ENCODE data around the gene RNF135.
"Not testable (repeated sequence)": the region's sequence is repeated elsewhere in the genome, so short reads cannot be mapped to it uniquely, and the experiment has no call there.

Gene RNF135

GRCh38 chr17:30956764-30957374 is 14.0 kb upstream of the RNF135 start:
- H3K4me3 ChIP-seq (ENCODE audit: low read length): no peak overlapping the region
- no peaks in the 10 kb centered on the region for H3K27me3 ChIP-seq (ENCODE audit: control insufficient read depth, insufficient read depth, low read length)
- H3K9me3 ChIP-seq (ENCODE audit: control insufficient read depth, insufficient read depth, low read length): no peaks in the 10 kb centered on the region
- no CpG with 5 or more reads among the region's 8 CpGs for WGBS (ENCODE audit: insufficient coverage, insufficient read length)
- H3K27ac ChIP-seq (ENCODE audit: low read length): no peak overlapping the region
- no peaks in the 10 kb centered on the region for H3K36me3 ChIP-seq (ENCODE audit: control insufficient read depth, insufficient read depth, low read length)
- peaks cover 2% of the 10 kb centered on the region; the same call in 1 of the 2 replicates for H3K4me1 ChIP-seq (ENCODE audit: control insufficient read depth, insufficient read depth, low read length)
- DNase-seq (ENCODE audit: low read depth, low spot score): no peak

DNA sequence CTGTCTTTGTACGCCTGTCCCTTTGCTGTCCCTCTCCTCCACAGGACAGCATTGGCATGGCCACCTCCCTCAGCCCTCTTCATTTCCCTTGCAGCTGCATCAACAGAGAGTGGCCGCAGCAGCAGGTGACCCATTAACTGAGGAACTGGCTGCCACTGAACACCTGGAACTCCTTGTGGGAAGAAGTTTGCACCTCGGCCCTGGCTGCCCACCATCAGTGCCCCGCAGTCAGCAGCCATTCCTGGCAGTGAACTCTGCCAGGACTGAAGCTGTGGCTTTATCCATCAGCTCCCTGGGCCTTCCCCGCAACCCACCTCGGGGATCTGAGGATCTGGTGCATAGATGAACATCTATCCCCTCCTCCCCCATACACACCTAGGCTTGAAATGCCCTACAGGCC is 13.1 kb upstream of the RNF135 start:
- no peaks in the 10 kb centered on the region for H3K36me3 ChIP-seq (ENCODE audit: control insufficient read depth, insufficient read depth, low read length)
- no peak overlapping the region for H3K4me3 ChIP-seq (ENCODE audit: low read length)
- H3K4me1 ChIP-seq (ENCODE audit: control insufficient read depth, insufficient read depth, low read length): peaks cover 2% of the 10 kb centered on the region; the same call in 1 of the 2 replicates
- H3K27ac ChIP-seq (ENCODE audit: low read length): no peak overlapping the region
- no peaks in the 10 kb centered on the region for H3K9me3 ChIP-seq (ENCODE audit: control insufficient read depth, insufficient read depth, low read length)
- no peaks in the 10 kb centered on the region for H3K27me3 ChIP-seq (ENCODE audit: control insufficient read depth, insufficient read depth, low read length)
- no peak for DNase-seq (ENCODE audit: low read depth, low spot score)
- whole genome bisulfite sequencing (ENCODE audit: insufficient coverage, insufficient read length): no CpG with 5 or more reads among the region's 6 CpGs

- H3K36me3 ChIP-seq (ENCODE audit: control insufficient read depth, insufficient read depth, low read length): no peaks in the 10 kb centered on the region
- peaks cover 2% of the 10 kb centered on the region; the same call in 1 of the 2 replicates for H3K4me1 ChIP-seq (ENCODE audit: control insufficient read depth, insufficient read depth, low read length)
- H3K27ac ChIP-seq (ENCODE audit: low read length): no peak overlapping the region
- DNase-seq (ENCODE audit: low read depth, low spot score): no peak
- H3K9me3 ChIP-seq (ENCODE audit: control insufficient read depth, insufficient read depth, low read length): no peaks in the 10 kb centered on the region
- H3K4me3 ChIP-seq (ENCODE audit: low read length): no peak overlapping the region
- no peaks in the 10 kb centered on the region for H3K27me3 ChIP-seq (ENCODE audit: control insufficient read depth, insufficient read depth, low read length)
- WGBS (ENCODE audit: insufficient coverage, insufficient read length): no CpG with 5 or more reads among the region's 7 CpGs
Measured at GRCh38 chr17:30958187-30958586, 12.7 kb upstream of the RNF135 start.

DNA sequence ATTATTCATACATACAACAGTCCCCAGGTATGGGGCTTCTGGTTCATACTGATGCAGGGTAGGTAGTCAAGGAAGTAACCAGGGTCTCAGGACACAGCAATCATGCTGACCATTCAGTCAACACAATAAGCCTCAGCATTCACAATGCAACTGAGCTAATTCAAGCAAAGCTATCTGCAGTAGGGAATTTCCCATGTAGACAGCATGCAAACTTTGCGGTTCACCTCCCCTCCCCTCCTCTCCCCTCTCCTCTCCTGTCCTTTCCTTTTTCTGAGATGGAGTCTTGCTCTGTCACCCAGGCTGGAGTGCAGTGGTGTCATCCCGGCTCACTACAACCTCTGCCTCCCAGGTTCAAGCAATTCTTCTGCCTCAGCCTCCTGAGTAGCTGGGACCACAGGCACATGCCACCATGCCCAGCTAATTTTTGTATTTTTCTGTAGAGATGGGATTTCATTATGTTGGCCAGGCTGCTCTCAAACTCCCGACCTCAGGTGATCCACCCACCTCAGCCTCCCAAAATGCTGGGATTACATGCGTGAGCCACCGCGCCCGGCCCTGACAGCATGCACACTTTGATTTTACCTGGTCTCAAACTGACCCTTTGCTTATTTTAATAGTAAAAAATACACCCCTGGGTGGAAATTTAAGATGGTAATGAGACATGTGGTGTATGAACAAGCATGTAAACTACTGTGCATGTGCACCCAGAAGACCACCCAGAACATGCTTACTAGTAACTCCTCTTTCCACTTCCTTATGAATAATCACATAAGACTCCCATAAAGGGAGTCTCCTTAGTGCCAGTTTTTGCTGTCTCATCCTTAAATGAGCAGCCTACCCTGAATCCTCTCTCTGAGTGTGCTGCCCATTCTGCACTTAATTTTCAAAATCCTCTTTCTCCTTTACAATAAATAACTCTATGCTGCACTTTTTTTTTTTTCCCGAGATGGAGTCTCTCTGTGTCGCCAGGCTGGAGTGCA is 9.3 kb upstream of the RNF135 start:
- Histone ChIP-seq H3K4me3 (ENCODE audit: low read length) (no peak overlapping the region), H3K4me1 (ENCODE audit: control insufficient read depth, insufficient read depth, low read length) (peaks cover 2% of the 10 kb centered on the region; the same call in 1 of the 2 replicates), H3K27me3 (ENCODE audit: control insufficient read depth, insufficient read depth, low read length) (no peaks in the 10 kb centered on the region), H3K27ac (ENCODE audit: low read length) (no peak overlapping the region), H3K36me3 (ENCODE audit: control insufficient read depth, insufficient read depth, low read length) (no peaks in the 10 kb centered on the region), H3K9me3 (ENCODE audit: control insufficient read depth, insufficient read depth, low read length) (no peaks in the 10 kb centered on the region)
- DNase-seq (ENCODE audit: low read depth, low spot score): no peak
- no CpG with 5 or more reads among the region's 9 CpGs for WGBS (ENCODE audit: insufficient coverage, insufficient read length)

DNA sequence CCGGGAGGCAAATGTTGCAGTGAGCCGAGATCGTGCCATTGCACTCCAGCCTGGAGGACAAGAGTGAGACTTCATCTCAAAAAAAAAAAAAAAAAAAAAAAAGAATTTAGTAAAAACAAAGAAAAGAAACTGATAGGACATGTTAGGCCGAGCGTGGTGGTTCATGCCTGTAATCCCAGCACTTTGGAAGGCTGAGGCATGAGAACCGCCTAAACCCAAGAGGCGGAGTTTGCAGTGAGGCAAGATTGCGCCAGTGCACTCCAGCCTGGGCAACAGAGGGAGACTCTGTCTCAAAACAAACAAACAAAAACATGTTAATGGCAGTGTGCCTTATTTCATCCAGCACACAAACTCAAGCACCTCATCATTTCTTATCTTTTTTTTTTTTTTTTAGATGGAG is 6.5 kb upstream of the RNF135 start:
- H3K36me3 ChIP-seq (ENCODE audit: control insufficient read depth, insufficient read depth, low read length); H3K27me3 ChIP-seq (ENCODE audit: control insufficient read depth, insufficient read depth, low read length); DNase-seq (ENCODE audit: low read depth, low spot score); H3K9me3 ChIP-seq (ENCODE audit: control insufficient read depth, insufficient read depth, low read length); H3K4me1 ChIP-seq (ENCODE audit: control insufficient read depth, insufficient read depth, low read length); H3K27ac ChIP-seq (ENCODE audit: low read length); H3K4me3 ChIP-seq (ENCODE audit: low read length): not testable (repeated sequence)
- WGBS (ENCODE audit: insufficient coverage, insufficient read length): no CpG with 5 or more reads among the region's 8 CpGs

- H3K27me3 ChIP-seq (ENCODE audit: control insufficient read depth, insufficient read depth, low read length): no peaks in the 10 kb centered on the region
- no peaks in the 10 kb centered on the region for H3K36me3 ChIP-seq (ENCODE audit: control insufficient read depth, insufficient read depth, low read length)
- no CpG with 5 or more reads among the region's 5 CpGs for WGBS (ENCODE audit: insufficient coverage, insufficient read length)
- no peak for DNase-seq (ENCODE audit: low read depth, low spot score)
- H3K9me3 ChIP-seq (ENCODE audit: control insufficient read depth, insufficient read depth, low read length): no peaks in the 10 kb centered on the region
- no peak overlapping the region for H3K4me3 ChIP-seq (ENCODE audit: low read length)
- peaks cover 2% of the 10 kb centered on the region; the same call in 1 of the 2 replicates for H3K4me1 ChIP-seq (ENCODE audit: control insufficient read depth, insufficient read depth, low read length)
- no peak overlapping the region for H3K27ac ChIP-seq (ENCODE audit: low read length)
Measured at GRCh38 chr17:30964876-30965275, 6.0 kb upstream of the RNF135 start.

DNA sequence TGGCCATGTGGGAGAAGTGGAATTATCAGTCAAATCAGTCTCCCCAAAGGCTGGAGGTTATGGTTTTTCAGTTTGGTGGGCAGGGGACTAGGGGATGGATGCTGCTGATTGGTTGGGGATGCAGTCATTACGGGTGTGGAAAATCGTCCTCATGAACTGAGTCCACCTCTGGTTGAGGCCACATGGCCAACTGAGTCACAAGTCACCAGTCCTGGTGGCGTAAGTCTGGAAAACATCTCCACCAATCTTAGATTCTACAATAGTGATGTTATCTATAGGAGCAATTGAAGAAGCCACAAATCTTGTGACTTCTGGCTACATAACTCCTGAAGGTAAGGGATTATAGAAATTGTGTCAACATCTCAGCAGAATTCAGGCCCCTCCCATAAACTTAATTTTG is 5.2 kb upstream of the RNF135 start:
- DNase-seq (ENCODE audit: low read depth, low spot score): no peak
- H3K36me3 ChIP-seq (ENCODE audit: control insufficient read depth, insufficient read depth, low read length): no peaks in the 10 kb centered on the region
- no peaks in the 10 kb centered on the region for H3K27me3 ChIP-seq (ENCODE audit: control insufficient read depth, insufficient read depth, low read length)
- H3K9me3 ChIP-seq (ENCODE audit: control insufficient read depth, insufficient read depth, low read length): no peaks in the 10 kb centered on the region
- H3K27ac ChIP-seq (ENCODE audit: low read length): no peak overlapping the region
- H3K4me3 ChIP-seq (ENCODE audit: low read length): no peak overlapping the region
- peaks cover 2% of the 10 kb centered on the region; the same call in 1 of the 2 replicates for H3K4me1 ChIP-seq (ENCODE audit: control insufficient read depth, insufficient read depth, low read length)
- no CpG with 5 or more reads among the region's 3 CpGs for WGBS (ENCODE audit: insufficient coverage, insufficient read length)

GRCh38 chr17:30967911-30968310 is 2.9 kb upstream of the RNF135 start:
- H3K36me3 ChIP-seq (ENCODE audit: control insufficient read depth, insufficient read depth, low read length); H3K4me3 ChIP-seq (ENCODE audit: low read length); H3K27ac ChIP-seq (ENCODE audit: low read length); H3K27me3 ChIP-seq (ENCODE audit: control insufficient read depth, insufficient read depth, low read length); H3K9me3 ChIP-seq (ENCODE audit: control insufficient read depth, insufficient read depth, low read length); DNase-seq (ENCODE audit: low read depth, low spot score); H3K4me1 ChIP-seq (ENCODE audit: control insufficient read depth, insufficient read depth, low read length): not testable (repeated sequence)
- no CpG with 5 or more reads among the region's 13 CpGs for WGBS (ENCODE audit: insufficient coverage, insufficient read length)

GRCh38 chr17:30969989-30970830 is 629 bp upstream of the RNF135 start:
- Histone ChIP-seq H3K36me3 (ENCODE audit: control insufficient read depth, insufficient read depth, low read length) (no peaks in the 10 kb centered on the region), H3K4me1 (ENCODE audit: control insufficient read depth, insufficient read depth, low read length) (no peaks in the 10 kb centered on the region; the same call in 1 of the 2 replicates), H3K4me3 (ENCODE audit: low read length) (peak overlapping the region; percentile 66; the same call in 1 of the 2 replicates), H3K27me3 (ENCODE audit: control insufficient read depth, insufficient read depth, low read length) (no peaks in the 10 kb centered on the region), H3K9me3 (ENCODE audit: control insufficient read depth, insufficient read depth, low read length) (no peaks in the 10 kb centered on the region), H3K27ac (ENCODE audit: low read length) (no peak overlapping the region)
- DNase-seq (ENCODE audit: low read depth, low spot score): no peak
- no CpG with 5 or more reads among the region's 31 CpGs for WGBS (ENCODE audit: insufficient coverage, insufficient read length)
